CD4-positive, alpha-beta T cell treated with Interleukin-4 for 1 hour (primary cell): ENCODE measurements around the gene UPK1B.
"Not testable (repeated sequence)": the region's sequence is repeated elsewhere in the genome, so short reads cannot be mapped to it uniquely, and the experiment has no call there.

Experiments
- DNase-seq, 2 donors: peaks; one replicate each; pipeline ENCODE4 v3.0.0-alpha.2; 2020 to 2022

The UPK1B gene

GRCh38 chr3:119173325-119173724, at the start of gene UPK1B:
Gene UPK1B (plus strand): TSS chr3:119173598. CDS start chr3:119186742, 13,144 bp downstream.
- DNase-seq: no peak

- no peak for DNase-seq
Observed at GRCh38 chr3:119125342-119125741, 48.1 kb upstream of the UPK1B start.

- DNase-seq: no peak
Observed at GRCh38 chr3:119125742-119126504, 47.5 kb upstream of the UPK1B start.

- DNase-seq: not testable (repeated sequence)
Observed at GRCh38 chr3:119130291-119130690, 43.1 kb upstream of the UPK1B start.

GRCh38 chr3:119132291-119132690, 41.1 kb upstream of the UPK1B start:
- not testable (repeated sequence) for DNase-seq

GRCh38 chr3:119139360-119139759, 34.0 kb upstream of the UPK1B start:
- DNase-seq: not testable (repeated sequence)

GRCh38 chr3:119140466-119140865, 32.9 kb upstream of the UPK1B start:
- no peak for DNase-seq

- no peak for DNase-seq
Observed at GRCh38 chr3:119145128-119145499, 28.3 kb upstream of the UPK1B start.

- DNase-seq: peak in 1 of 2 donors; percentile 33
Observed at GRCh38 chr3:119145500-119146167, 27.8 kb upstream of the UPK1B start, which contains the start of gene TEX55. Gene TEX55 (plus strand): TSS chr3:119146165. CDS start chr3:119146190, 25 bp downstream.

- no peak for DNase-seq
Observed at GRCh38 chr3:119146578-119147375, 26.6 kb upstream of the UPK1B start.

- no peak for DNase-seq
Observed at GRCh38 chr3:119147494-119147893, 25.9 kb upstream of the UPK1B start.

- no peak for DNase-seq
Observed at GRCh38 chr3:119148493-119149180, 24.8 kb upstream of the UPK1B start.

- DNase-seq: no peak
Observed at GRCh38 chr3:119149484-119149883, 23.9 kb upstream of the UPK1B start.

GRCh38 chr3:119156868-119157267, 16.5 kb upstream of the UPK1B start:
- DNase-seq: no peak

- DNase-seq: no peak
Observed at GRCh38 chr3:119157971-119158370, 15.4 kb upstream of the UPK1B start.

GRCh38 chr3:119160361-119160760, 13.0 kb upstream of the UPK1B start:
- no peak for DNase-seq

- no peak for DNase-seq
Observed at GRCh38 chr3:119160815-119161214, 12.6 kb upstream of the UPK1B start.

GRCh38 chr3:119161240-119161639, 12.2 kb upstream of the UPK1B start:
- no peak for DNase-seq

GRCh38 chr3:119164745-119165144, 8.7 kb upstream of the UPK1B start:
- not testable (repeated sequence) for DNase-seq

GRCh38 chr3:119170821-119171220, 2.6 kb upstream of the UPK1B start:
- no peak for DNase-seq

GRCh38 chr3:119175872-119176756, 2.7 kb downstream of the UPK1B start:
- DNase-seq: no peak

GRCh38 chr3:119176778-119177177, 3.4 kb downstream of the UPK1B start:
- no peak for DNase-seq
